GM18502 (cell line): ENCODE measurements around the gene OR51D1.

Experiments
- ATAC-seq: cut with Tn5 transposase; IDR thresholded peaks from one replicate; pipeline ENCODE4 v1.9.1; 2021; ENCODE audit warnings: mild to moderate bottlenecking; ENCODE audit not compliant: unreplicated experiment, poor library complexity

The OR51D1 gene, protein sequence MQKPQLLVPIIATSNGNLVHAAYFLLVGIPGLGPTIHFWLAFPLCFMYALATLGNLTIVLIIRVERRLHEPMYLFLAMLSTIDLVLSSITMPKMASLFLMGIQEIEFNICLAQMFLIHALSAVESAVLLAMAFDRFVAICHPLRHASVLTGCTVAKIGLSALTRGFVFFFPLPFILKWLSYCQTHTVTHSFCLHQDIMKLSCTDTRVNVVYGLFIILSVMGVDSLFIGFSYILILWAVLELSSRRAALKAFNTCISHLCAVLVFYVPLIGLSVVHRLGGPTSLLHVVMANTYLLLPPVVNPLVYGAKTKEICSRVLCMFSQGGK

DNA sequence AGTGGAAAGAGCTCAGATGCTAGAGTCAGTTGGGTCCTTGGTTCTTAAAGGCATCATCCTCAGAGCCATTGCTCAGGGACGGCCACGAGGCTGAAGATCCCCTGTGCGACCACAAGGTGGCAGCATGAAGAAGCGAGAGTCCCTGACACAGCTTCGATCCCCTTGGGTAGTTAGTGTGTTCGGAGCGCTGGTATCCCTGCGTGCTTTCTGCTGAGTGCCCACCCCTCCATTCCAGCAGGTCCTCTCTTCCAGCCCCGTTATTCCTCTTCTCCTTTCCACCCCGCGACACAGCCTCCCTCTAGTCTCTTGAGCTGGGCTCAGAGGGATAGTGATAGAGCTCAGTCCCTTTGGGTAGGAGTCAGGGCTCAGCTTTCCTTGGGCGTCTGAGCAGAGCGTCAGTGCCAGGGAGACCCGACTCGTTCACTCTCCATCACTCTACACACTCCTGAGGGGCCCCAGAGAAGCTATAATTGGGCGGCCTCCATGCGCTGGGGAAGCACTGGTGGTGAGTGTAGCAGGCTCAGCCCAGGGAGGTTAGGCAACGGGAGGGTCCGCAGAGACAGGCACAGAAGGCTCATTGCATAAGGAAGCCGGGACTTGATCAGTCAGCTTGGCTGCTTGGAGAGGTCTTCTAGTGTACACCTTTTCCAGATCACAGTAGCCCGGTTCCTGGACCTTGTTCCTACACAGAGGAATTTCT, at the start of gene OR51D1:
OR51D1 (plus strand) TSS at position 516 of the 700 bp plus-strand sequence. CDS start 2,314 bp downstream, outside the sequence.
- peak; percentile 98 for ATAC-seq

DNA sequence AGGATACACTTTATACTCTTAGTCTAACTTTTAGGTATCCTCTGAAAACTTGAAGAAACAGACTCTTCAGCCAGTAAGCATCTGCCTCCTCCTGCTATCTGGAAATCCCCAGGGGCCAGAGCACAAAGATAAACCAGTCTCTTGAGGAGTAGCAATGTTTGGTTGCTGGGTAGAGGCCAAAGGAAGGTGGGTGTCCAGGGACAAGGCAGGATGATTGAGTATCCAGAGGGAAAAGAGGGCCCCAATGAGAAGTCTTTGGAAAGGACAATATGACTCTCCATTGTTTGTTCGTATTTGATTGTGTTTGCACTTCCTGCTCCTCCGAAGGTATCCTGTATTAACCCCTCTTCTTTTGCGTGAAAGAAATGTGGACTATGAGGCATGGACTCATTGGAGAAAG, 48.3 kb upstream of the OR51D1 start:
- ATAC-seq = no peak

DNA sequence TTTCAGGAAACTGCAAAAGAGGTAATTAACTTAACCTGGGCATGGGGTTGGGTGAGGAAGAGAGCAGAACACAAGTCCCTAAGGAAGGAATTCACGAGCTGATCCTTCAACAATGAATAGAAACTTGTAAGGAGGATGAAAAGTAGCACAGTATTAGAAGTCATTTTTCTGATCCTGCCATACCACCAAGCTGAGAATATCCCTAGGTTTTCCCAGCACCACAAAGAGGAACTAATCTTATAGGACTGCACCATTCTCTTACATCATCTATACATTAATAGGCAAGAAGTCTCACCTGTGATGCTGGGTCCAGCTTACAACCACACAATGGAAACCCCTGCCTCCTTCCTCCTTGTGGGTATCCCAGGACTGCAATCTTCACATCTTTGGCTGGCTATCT, 43.5 kb upstream of the OR51D1 start, which contains the start of gene OR52I1:
OR52I1 (plus strand) TSS at position 301 of the 400 bp plus-strand sequence; CDS start at position 301, 0 bp downstream.
- no peak for ATAC-seq

DNA sequence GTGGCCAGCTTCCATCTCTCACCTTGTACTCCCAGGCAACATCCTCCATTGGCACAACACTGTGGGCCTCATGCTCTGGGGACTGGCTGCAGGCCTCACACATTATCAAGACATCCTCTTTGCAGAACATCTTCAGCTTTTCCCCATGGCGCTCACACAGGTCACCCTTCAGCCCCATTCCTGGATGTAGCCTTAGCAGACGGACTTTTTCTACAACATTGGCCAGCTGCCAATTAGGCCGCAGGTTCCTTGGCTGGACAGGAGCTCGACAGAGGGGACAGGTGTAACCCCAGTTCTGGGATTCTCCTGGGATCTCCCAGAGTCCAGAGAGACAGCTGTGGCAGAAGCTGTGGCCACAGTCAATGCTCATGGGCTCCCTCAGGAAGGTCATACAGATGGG, 32.2 kb upstream of the OR51D1 start:
- no peak for ATAC-seq

DNA sequence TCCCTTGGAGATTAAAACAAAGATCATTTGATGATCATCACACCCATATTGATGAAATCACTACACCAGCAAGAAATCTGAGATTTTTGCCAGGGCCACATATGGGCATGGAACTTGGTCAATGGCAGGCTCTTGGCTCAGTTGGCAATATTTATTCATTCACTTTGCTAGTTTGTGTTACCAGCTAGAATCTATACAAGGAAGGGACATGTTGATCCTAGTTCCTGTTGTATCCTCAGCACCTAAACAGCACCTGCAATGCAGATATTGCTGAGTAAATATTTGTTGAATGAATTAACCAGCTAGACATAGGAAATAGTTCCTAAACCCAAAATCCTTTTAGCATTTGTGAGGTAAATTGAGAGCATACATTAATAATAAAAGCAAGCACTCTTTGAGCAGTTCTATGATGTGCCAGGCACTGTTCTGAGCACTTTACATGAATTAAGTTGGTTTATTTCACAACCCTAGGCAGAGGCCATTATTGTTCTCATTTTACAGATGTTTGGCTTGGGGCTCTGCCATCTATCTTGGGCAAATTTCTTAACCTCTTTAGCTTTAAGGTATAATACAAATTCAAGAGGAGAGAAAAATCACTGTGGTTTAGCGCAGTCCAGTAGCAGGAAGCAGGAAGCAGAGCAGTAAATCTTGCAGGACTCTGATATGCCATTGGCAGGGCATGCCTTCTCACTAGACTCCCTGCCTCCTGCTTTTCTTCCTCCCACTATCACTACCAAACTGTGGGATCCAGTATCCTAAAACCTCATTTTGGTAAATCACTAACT, 30.9 kb upstream of the OR51D1 start:
- no peak for ATAC-seq

DNA sequence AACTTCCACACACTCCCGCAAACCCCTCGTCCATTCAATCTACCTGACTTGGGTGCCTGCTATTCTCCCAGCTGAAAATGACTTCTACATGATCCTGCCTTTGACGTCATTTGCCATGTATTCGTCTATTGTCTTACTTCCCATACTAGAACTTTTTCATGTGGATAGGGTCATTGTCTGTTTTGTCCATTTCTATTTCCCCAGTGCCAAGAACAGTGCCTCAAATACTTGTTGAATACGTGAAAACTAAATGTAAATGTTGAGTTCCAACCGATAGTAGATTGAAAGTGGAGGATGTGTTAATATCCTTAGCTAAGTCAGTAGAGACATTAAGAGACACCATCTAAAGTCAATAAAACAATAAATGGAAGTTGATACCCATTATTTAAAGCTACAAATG, 30.2 kb upstream of the OR51D1 start:
- ATAC-seq = no peak

DNA sequence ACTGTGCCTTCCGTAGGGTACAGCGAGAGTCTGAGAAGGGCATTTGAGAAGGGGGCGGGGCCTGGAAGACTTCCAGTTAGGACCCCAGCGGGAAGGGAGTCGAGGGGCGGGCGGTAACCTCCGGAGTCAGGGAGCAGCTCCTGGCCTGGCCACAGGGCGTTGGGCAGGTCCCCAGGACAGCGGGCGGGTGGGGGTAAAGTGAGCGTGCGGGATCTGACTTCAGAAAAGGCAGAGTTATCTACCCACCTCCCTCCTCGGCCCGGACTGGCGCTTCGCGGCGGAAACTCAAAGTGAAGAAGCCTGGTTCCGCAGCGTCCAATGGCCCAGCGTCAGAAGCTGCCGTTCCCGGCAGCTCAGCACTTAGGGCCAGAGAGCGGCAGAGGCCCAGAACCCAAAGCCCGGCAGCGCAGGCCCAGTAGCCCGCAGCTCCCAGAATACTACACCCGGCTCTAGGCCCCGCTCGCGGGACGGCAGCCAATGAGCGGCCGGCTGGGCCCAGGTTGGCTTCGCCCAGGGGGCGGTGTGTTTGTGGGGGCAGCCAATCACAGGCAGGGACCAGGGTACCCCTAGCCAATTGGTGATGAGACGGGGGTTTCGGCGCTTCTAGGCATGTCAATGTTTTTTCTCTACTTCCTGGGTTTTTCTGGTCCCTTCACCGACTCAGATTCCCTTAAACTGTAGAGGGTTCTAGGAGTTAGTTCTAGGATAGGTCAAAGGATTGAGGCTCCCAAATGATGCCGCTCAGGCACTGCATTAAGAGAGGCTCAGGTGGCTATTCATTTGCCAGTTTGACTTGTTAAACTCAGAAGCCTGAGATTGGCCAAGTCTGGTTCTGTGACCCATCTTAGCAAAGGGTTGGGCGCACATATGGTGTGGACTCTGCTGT, 29.3 kb upstream of the OR51D1 start, which contains the start of gene TRIM68:
TRIM68 (minus strand) TSS at position 451 of the 886 bp plus-strand sequence. CDS start 2,727 bp downstream, outside the sequence.
- peak; percentile 100 for ATAC-seq

DNA sequence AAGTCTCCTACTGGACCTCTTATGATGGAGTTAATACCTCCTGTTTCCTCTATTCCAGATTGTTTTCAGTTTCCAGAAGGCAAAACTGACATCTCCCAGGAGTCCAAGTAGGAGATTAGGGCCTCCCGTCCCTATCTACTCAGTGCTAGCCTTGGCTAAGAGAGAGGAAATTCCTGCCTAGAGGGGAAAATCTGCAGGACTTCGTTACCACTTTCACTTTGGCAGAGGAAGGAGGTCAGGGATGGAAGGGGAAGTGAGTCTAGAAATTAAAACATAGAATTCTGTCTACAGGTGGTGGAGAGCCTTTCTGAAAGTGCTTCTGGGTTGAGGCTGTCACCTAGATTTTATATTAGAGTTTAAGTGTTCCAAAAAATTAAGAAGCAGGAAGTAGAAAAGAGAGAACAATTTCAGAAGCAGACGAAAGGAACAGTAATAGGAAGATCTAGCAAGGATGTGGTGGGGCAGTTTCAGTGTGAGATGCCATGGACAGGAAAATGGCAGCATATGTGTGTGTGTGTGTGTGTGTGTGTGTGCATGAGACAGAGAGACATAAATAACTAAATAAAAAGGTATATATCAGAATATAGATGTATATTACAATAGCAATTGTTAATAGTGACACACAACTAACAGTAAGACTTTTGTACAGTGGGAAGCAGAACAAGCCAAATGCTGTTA, 26.9 kb upstream of the OR51D1 start:
- ATAC-seq = no peak

DNA sequence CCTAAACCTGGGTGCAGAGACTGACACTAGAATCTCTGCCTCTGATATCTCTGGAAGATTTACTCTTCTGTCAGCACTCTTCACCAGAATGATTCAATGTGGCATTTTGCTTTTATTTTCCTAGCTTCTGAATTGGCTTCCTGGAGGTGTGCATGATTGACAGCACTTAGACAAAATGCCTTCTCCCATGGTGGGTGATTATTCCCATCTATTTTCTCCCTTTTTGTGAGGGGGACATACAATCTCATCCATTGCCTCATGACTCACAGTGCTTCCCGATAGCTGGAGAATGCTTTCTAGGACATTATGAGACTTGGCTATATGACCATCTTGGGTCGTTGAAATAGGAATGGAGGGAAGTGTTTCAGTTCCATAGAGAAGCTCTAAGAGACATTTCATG, 25.3 kb upstream of the OR51D1 start:
- ATAC-seq = no peak

DNA sequence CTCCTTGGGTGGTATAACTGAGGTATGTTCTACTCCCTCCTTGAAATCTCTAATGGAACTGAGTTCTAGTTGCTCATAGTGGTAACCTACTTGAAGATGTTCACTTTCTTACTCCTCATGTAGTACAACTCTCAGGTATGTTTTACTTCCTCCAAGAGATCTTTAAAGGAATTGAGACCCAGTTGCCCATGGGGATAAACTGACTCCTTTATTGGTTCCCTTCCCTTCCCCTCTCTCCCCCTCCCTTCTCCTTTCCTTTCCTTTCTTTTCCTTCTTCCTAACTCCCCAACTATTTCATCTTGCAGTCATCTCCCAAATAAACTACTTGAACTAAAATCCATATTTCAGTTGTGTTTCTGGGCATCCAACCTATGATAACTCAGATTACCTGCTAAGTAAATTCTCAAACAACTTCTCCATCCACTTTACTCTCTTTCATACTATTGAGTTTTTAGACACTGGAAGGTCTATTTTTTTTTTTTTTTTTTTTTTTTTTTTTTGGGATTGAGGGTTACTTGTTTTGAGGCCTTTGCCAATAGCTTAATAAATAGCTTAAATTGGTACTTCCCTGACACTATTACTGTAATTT, 21.3 kb upstream of the OR51D1 start:
- ATAC-seq = no peak

DNA sequence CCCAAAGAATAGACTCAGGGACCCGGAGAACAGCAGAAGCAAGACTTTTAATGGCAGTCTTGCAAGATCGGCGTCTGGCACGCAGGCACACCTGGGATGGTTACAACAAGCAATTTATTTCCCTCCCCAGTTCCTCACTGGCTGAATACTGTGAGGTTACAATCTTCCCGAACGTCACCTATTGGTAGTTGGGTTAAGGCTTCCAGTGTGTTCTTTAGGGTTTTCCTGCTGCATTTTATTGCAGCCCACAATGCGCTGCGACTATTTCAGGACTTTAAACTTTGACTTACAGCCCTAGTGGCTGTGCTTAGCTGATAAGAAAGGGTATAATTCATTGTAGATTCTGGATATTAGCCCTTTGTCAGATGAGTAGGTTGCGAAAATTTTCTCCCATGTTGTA, 17.8 kb upstream of the OR51D1 start:
- ATAC-seq = no peak

DNA sequence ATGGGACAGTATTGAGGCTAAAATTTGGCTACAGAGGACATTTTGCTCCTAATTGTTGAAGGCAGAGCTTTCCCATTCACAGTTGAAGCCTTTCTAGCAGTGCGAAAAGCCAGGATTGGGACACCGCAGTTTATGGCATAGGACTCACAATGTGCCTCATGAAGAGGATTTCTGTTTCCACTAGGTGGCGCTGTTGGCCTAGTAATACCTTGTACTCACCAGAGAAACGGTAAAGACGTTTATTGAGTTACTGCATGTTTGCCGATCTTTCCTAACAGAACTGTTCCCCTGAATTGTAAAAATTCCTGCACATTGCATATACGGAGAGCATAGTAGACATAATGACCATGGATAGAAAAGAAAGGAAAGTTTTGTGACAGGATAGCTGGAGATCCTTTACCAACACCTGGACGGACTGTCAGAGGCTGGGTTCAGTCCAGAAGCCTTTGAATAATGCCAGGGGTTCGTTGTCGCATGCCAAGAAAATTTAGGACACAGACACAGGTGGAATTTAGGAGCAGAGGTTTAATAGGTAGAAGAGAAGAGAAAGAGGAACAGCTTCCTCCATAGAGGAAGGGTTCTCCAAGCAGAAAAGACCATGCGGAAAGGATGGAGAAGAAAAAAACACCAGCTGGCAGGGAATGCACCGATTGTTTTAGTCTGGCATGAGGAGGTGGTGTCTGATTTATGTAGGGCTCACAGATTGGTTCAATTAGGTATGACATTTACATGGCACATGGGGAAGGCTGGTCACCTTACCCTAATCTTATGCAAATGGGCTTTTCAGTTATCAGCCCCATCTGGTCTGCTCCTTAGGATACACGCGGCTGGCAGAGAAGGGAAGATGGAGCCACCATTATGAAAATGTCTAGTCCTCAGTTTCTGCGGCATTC, 10.8 kb upstream of the OR51D1 start:
- ATAC-seq = peak; percentile 67

DNA sequence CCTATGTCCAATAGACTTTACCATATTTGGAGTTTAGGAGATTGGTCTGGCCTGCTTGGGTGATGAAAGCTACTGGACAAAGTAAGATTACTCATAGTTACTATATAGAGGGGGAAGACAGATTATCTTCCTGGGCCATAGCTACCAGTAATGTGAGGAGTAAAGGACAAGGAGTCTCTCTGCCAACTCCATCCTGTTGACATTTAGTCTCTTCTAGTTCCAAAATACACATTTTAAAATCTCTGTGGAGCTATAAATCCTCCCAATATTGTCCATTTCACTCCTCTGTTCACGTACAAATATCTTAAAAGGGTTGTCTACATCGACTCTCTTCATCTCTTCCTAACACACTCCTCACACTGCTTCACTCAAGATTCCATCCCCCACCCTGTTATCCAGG, 1.1 kb upstream of the OR51D1 start:
- ATAC-seq = no peak

DNA sequence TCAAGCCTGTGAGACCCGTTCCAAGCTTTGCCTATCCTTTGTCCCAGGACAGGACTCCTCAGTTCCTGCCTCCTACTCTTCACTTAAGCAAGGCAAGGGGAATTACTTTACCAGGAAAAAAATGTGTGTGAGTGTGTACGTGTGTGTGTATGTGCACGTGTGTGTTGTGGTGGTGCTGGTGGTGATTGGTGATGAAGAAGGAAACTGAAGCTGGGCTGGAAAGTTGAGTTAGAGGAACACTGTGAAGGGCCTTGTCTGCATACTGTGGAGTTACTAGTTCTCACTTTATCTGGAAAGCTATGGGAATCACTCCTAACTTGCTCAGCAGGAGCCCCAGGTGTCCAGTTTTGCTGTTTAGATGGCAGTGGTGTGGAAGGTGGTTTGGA, 378 bp downstream of the OR51D1 start:
- ATAC-seq = no peak

DNA sequence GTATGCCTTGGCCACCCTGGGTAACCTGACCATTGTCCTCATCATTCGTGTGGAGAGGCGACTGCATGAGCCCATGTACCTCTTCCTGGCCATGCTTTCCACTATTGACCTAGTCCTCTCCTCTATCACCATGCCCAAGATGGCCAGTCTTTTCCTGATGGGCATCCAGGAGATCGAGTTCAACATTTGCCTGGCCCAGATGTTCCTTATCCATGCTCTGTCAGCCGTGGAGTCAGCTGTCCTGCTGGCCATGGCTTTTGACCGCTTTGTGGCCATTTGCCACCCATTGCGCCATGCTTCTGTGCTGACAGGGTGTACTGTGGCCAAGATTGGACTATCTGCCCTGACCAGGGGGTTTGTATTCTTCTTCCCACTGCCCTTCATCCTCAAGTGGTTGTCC, 2.7 kb downstream of the OR51D1 start:
- no peak for ATAC-seq

DNA sequence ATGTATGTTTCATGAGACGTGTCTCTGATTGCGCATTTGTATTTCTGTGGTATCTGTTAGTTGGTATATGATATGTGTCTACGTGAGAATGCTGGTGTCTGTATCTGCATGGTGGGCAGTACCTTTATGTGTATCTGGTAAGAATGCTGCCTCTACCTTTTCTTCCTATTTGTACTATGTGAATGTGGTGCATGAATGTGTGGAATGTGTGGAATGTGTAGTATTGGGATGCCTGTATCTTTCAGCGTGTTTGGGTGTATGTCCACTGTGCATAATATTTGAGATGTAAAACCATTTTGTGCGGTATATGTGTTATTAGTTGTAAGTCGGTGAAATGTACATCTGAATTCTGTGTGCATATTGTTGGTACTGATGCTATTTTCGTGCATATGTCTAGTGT, 4.2 kb downstream of the OR51D1 start:
- no peak for ATAC-seq

DNA sequence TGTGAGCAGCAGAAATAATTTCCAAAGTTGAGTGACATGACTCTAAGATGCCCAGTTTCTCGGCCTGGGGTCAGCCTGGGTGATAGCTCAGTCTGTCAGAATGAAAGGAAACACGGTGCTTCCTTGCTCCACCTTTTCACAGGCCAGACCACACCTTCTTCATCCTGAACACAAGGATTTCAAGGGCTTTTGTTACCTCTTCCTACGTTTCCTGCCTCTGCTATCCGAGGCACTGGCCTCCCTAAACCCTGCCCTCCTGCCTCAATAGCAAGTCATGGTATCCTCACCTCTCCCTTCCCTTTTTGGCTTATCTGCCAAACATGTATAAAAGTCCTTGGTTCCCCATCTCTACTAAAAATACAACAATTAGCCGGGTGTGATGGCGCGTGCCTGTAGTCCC, 4.8 kb downstream of the OR51D1 start:
- ATAC-seq = no peak

DNA sequence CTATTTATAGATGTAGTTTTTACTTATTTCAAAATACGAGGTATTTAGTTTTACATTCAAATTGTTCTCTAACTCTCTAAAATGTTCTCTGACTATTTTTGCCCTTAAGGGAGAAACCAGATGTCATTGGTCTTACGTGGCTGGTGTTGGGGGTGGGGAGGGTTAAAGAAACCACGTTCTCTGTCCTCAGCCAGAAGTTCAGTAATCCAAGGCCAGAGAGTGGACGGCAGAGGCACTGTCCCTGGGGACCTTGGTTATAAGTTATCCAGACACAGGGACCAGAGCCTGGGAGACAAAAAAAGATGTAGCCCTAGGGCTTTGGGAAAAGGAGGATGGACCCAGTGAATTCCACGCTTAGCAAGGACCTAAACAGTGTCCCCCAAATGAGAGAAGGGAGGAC, 5.8 kb downstream of the OR51D1 start:
- no peak for ATAC-seq
